Keratinocyte (primary cell): ENCODE measurements around the gene STX18. TPM values are rescaled to one million over a fixed set of nuclear protein-coding genes. Genes with fewer than 3 reads are reported as not detected.
"Not testable (repeated sequence)": the region's sequence is repeated elsewhere in the genome, so short reads cannot be mapped to it uniquely, and the experiment has no call there.

ENCODE experiments used
- DNase-seq: peaks from one replicate; pipeline ENCODE4 v3.0.0-alpha.2; 2011; ENCODE audit warnings: low read depth, missing footprints, low spot score
- FAIRE-seq: peaks from 2 replicates; lab custom pipeline; 2011; peaks lifted over from hg19 to GRCh38; lab: Jason Lieb, UNC
- H2AFZ ChIP-seq: 2 replicates; pipeline ENCODE4 v1.6.0; 2012; ENCODE audit warnings: low read length, control low read depth, inconsistent platforms; ENCODE audit not compliant: control insufficient read depth
- H3K27ac ChIP-seq: 2 replicates; pipeline ENCODE4 v1.5.1; 2011; ENCODE audit warnings: low read length; ENCODE audit not compliant: control insufficient read depth, insufficient read depth
- H3K27me3 ChIP-seq: 3 replicates; pipeline ENCODE4 v1.6.0; 2011; ENCODE audit warnings: low read length; ENCODE audit not compliant: control insufficient read depth, insufficient read depth; ENCODE audit errors: extremely low read depth
- H3K36me3 ChIP-seq, 2 experiments: 2 replicates in 1 of 2; 3 replicates in 1 of 2; pipeline ENCODE4 v1.5.1; 2011; ENCODE audit warnings: low read length in 2 of 2, mild to moderate bottlenecking in 1 of 2; ENCODE audit not compliant: control insufficient read depth in 2 of 2, insufficient read depth in 2 of 2; ENCODE audit errors: extremely low read depth in 1 of 2
- H3K4me1 ChIP-seq: 3 replicates; pipeline ENCODE4 v1.5.1; 2011; ENCODE audit warnings: low read length; ENCODE audit not compliant: control insufficient read depth, insufficient read depth; ENCODE audit errors: extremely low read depth
- H3K4me2 ChIP-seq: 3 replicates; pipeline ENCODE4 v1.6.0; 2011; ENCODE audit warnings: low read depth, low read length; ENCODE audit not compliant: control insufficient read depth, insufficient read depth; ENCODE audit errors: extremely low read depth
- H3K4me3 ChIP-seq, 3 experiments: fragments of 200-600 bp in 1 of 3; sonication (generic) in 1 of 3; 2 replicates in 2 of 3; 3 replicates in 1 of 3; pipeline ENCODE4 v1.5.1; 2011 to 2016; ENCODE audit warnings: low read length in 3 of 3, mild to moderate bottlenecking in 3 of 3, control low read depth in 2 of 3, inconsistent platforms in 1 of 3, low read depth in 1 of 3, mixed read lengths in 1 of 3, mixed run types in 1 of 3, moderate library complexity in 1 of 3; ENCODE audit not compliant: control insufficient read depth in 2 of 3, insufficient read depth in 2 of 3; ENCODE audit errors: extremely low read depth in 1 of 3
- H3K79me2 ChIP-seq: 2 replicates; pipeline ENCODE4 v1.6.0; 2012; ENCODE audit warnings: low read length; ENCODE audit not compliant: control insufficient read depth, insufficient read depth
- H3K9ac ChIP-seq: 3 replicates; pipeline ENCODE4 v1.6.0; 2011; ENCODE audit warnings: low read length; ENCODE audit not compliant: control insufficient read depth, insufficient read depth; ENCODE audit errors: extremely low read depth
- H3K9me1 ChIP-seq: 3 replicates; pipeline ENCODE4 v1.6.0; 2011; ENCODE audit warnings: low read length; ENCODE audit not compliant: control insufficient read depth, insufficient read depth; ENCODE audit errors: extremely low read depth
- H3K9me3 ChIP-seq: 2 replicates; pipeline ENCODE4 v1.5.1; 2012; ENCODE audit warnings: low read depth, low read length; ENCODE audit not compliant: control insufficient read depth
- H4K20me1 ChIP-seq: 3 replicates; pipeline ENCODE4 v1.6.0; 2011; ENCODE audit warnings: low read length; ENCODE audit not compliant: control insufficient read depth, insufficient read depth; ENCODE audit errors: extremely low read depth
- EZH2 ChIP-seq: IDR thresholded peaks from one replicate; pipeline ENCODE4 v1.6.1; 2012; ENCODE audit warnings: inconsistent platforms, mild to moderate bottlenecking, low read length, moderate library complexity
- dilution Hi-C: fragments of 300-500 bp; cut with MboI; formaldehyde crosslinking; loops from one replicate; pipeline ENCODE4 v1.7.0; 2020; ENCODE audit warnings: low sequenced_read_pairs; ENCODE audit not compliant: extremely low pct_ligation_motif_present
- polyA plus RNA-seq, 5 experiments: library from polyadenylated mRNA; depleted of rRNA in 3 of 5; stranded (reverse) in 3 of 5; stranded (forward) in 1 of 5; unstranded in 1 of 5; fragments of >200 nt; gene quantifications; 1 replicate in 1 of 5; 2 replicates in 3 of 5; 3 replicates in 1 of 5; pipeline versions ENCODE4 v1.2.1 to v1.2.3, GENCODE V29; 2011 to 2012; ENCODE audit warnings: missing spikeins in 2 of 5, low read depth in 1 of 5, low replicate concordance in 1 of 5
- TF ChIP-seq, protein P1 (sequence below), 3 experiments: IDR thresholded peaks in 1 of 3; conservative IDR thresholded peaks in 1 of 3; optimal IDR thresholded peaks in 1 of 3; 2 replicates in 2 of 3; 3 replicates in 1 of 3; pipeline versions ENCODE3 to v1.5.1; 2011; ENCODE audit warnings: low read length in 3 of 3, mild to moderate bottlenecking in 3 of 3, moderate library complexity in 2 of 3, control low read depth in 1 of 3, inconsistent platforms in 1 of 3; ENCODE audit not compliant: insufficient read depth in 2 of 3; ENCODE audit errors: extremely low read depth in 1 of 3

STX18 gene
- polyA plus RNA-seq, 1 donor (not counting 4 experiments of a cell fraction or from before 2014, with no cell fraction given): 21.6 TPM

DNA sequence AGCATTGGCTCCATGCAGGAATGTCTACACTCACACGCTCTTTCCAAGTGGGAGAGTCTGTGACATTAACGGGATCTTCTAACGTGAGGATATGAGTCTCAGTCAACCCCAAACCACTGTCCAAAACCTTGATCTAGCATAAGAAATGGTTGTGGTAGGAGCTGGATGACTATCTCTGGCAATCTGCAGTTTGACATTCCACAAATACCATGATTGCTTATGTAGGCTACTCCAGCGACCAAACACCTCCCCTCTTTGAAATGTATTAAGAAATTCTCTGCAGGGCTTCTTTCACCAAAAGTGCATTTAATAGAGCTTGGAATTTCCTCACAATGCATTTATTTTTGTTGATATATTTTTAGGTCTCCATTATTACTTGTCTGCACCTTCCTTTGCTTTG is 14.1 kb upstream of the STX18 start:
- dilution Hi-C loops: no loop called here
- DNase-seq (no peak), FAIRE-seq (no peak)
- H3K36me3 ChIP-seq: peaks cover 0 to 1% of the 10 kb centered on the region in 2 experiments
- H3K9me3 ChIP-seq: no peaks in the 10 kb centered on the region
- H3K27ac ChIP-seq: no peak overlapping the region
- no peak overlapping the region for H2AFZ ChIP-seq
- H3K4me1 ChIP-seq: no peaks in the 10 kb centered on the region
- no peaks in the 10 kb centered on the region for H3K9me1 ChIP-seq
- no peak overlapping the region for H3K9ac ChIP-seq
- no peaks in the 10 kb centered on the region for H3K27me3 ChIP-seq
- no peak overlapping the region for H3K4me2 ChIP-seq
- no peak for TF ChIP-seq EZH2
- TF ChIP-seq, protein P1, sequence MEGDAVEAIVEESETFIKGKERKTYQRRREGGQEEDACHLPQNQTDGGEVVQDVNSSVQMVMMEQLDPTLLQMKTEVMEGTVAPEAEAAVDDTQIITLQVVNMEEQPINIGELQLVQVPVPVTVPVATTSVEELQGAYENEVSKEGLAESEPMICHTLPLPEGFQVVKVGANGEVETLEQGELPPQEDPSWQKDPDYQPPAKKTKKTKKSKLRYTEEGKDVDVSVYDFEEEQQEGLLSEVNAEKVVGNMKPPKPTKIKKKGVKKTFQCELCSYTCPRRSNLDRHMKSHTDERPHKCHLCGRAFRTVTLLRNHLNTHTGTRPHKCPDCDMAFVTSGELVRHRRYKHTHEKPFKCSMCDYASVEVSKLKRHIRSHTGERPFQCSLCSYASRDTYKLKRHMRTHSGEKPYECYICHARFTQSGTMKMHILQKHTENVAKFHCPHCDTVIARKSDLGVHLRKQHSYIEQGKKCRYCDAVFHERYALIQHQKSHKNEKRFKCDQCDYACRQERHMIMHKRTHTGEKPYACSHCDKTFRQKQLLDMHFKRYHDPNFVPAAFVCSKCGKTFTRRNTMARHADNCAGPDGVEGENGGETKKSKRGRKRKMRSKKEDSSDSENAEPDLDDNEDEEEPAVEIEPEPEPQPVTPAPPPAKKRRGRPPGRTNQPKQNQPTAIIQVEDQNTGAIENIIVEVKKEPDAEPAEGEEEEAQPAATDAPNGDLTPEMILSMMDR (optimal IDR thresholded peaks at IDR 0.05 in 1 of 3, IDR thresholded peaks at IDR 0.05 in 1 of 3, conservative IDR thresholded peaks at IDR 0.05 in 1 of 3; ENCODE audit: extremely low read depth in 1 of 3, insufficient read depth in 2 of 3, low read length in 3 of 3): no peak
- H4K20me1 ChIP-seq: no peaks in the 10 kb centered on the region
- no peaks in the 10 kb centered on the region for H3K79me2 ChIP-seq
- no peak overlapping the region for H3K4me3 ChIP-seq

DNA sequence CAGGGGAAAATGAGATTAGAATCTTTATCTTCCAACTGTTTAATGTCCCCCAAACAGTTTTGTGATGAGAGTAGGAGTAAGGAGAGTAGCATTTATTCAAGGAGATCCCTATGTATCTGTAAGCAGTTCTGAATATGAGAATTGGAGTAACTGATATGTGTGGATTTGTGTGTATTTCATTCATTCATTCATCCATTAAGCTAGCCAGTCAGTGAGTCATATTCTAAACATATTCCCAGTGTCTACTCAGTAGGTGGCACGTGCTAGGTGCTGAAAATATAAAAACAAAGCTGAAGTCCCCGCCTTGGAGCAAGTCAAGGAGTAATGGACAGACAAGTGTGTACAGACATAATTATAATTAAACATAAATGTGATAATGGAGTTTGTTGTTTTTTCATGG is 12.4 kb upstream of the STX18 start:
- no peak for DNase-seq
- H2AFZ ChIP-seq: no peak overlapping the region
- no peaks in the 10 kb centered on the region for H3K9me1 ChIP-seq
- FAIRE-seq: no peak
- H3K27ac ChIP-seq: no peak overlapping the region
- dilution Hi-C loops: no loop called here
- no peak overlapping the region for H3K4me2 ChIP-seq
- peaks cover 0 to 1% of the 10 kb centered on the region in 2 experiments for H3K36me3 ChIP-seq
- H3K27me3 ChIP-seq: no peaks in the 10 kb centered on the region
- no peak overlapping the region for H3K4me3 ChIP-seq
- no peaks in the 10 kb centered on the region for H3K9me3 ChIP-seq
- no peaks in the 10 kb centered on the region for H3K79me2 ChIP-seq
- H3K9ac ChIP-seq: no peak overlapping the region
- no peaks in the 10 kb centered on the region for H3K4me1 ChIP-seq
- no peak for TF ChIP-seq EZH2
- TF ChIP-seq, protein P1 (optimal IDR thresholded peaks at IDR 0.05 in 1 of 3, IDR thresholded peaks at IDR 0.05 in 1 of 3, conservative IDR thresholded peaks at IDR 0.05 in 1 of 3; ENCODE audit: extremely low read depth in 1 of 3, insufficient read depth in 2 of 3, low read length in 3 of 3): no peak
- no peaks in the 10 kb centered on the region for H4K20me1 ChIP-seq

DNA sequence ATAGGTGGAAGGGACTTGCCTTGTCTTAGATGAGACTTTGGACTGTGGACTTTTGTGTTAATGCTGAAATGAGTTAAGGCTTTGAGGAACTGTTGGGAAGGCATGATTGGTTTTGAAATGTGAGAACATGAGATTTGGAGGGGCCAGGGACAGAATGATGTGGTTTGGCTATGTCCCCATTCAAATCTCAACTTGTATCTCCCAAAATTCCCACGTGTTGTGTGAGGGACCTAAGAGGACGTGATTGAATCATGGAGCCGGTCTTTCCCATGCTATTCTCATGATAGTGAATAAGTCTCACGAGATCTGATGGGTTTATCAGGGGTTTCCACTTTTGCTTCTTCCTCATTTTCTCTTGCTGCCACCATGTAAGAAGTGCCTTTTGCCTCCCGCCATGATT is 10.2 kb upstream of the STX18 start:
- H3K27me3 ChIP-seq, dilution Hi-C loops, FAIRE-seq, H4K20me1 ChIP-seq, H3K27ac ChIP-seq, H3K9ac ChIP-seq, H3K4me2 ChIP-seq, H3K36me3 ChIP-seq, H3K79me2 ChIP-seq, H3K4me1 ChIP-seq, DNase-seq, H3K4me3 ChIP-seq, H2AFZ ChIP-seq, H3K9me1 ChIP-seq, H3K9me3 ChIP-seq: not testable (repeated sequence)

DNA sequence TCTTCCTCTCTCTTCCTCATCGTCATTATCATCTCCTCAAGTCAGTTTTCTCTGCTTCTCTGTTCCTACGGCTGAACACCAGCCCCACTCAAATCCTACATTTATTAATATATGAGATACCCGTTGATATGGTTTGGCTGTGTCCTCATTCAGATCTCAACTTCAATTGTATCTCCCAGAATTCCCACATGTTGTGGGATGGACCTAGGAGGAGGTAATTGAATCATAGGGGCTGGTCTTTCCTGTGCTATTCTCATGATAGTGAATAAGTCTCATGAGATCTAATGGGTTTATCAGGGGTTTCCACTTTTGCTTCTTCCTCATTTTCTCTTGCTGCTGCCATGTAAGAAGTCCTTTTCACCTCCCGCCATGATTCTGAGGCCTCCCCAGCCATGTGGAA is 8.3 kb upstream of the STX18 start:
- H3K27ac ChIP-seq, H3K9me1 ChIP-seq, H3K27me3 ChIP-seq, DNase-seq, dilution Hi-C loops, H3K9me3 ChIP-seq, H3K9ac ChIP-seq, FAIRE-seq, H3K4me1 ChIP-seq, H3K79me2 ChIP-seq, H3K36me3 ChIP-seq, H4K20me1 ChIP-seq, H3K4me3 ChIP-seq, H2AFZ ChIP-seq, H3K4me2 ChIP-seq: not testable (repeated sequence)
